Brain microvascular endothelial cell (primary cell): ENCODE data around the gene KCNK7.
A peak's percentile ranks its signal among the peaks of the same experiment; 100 is the strongest.

Source experiments
- DNase-seq: peaks from one replicate; pipeline ENCODE4 v3.0.0-alpha.2; 2020
- H3K27ac ChIP-seq: fragments of 250-450 bp; sonication (Bioruptor Pico); 2 replicates; pipeline ENCODE4 v1.5.1; 2020; ENCODE audit warnings: mild to moderate bottlenecking, moderate library complexity
- H3K27me3 ChIP-seq: fragments of 250-450 bp; sonication (Bioruptor Pico); replicated peaks from 2 replicates; pipeline ENCODE4 v1.5.1; 2020; ENCODE audit warnings: mild to moderate bottlenecking
- H3K36me3 ChIP-seq: fragments of 250-450 bp; sonication (Bioruptor Pico); replicated peaks from 2 replicates; pipeline ENCODE4 v1.5.1; 2020; ENCODE audit warnings: mild to moderate bottlenecking
- H3K4me3 ChIP-seq: 2 replicates; pipeline ENCODE4 v1.5.1; 2011; ENCODE audit warnings: low read depth, mild to moderate bottlenecking, control low read depth, low read length, moderate library complexity
- in situ Hi-C: cut with HindIII; loops from 2 replicates; pipeline ENCODE4 v1.10.0; 2017; ENCODE audit warnings: low sequenced_read_pairs, low pct_ligation_motif_present
- TF ChIP-seq, protein P1 (sequence below): IDR thresholded peaks from 2 replicates; pipeline ENCODE4 v1.5.1; 2011; ENCODE audit warnings: low read depth, mild to moderate bottlenecking, moderate library complexity, low read length, control low read depth, inconsistent platforms; ENCODE audit errors: missing control alignments

The KCNK7 gene

DNA sequence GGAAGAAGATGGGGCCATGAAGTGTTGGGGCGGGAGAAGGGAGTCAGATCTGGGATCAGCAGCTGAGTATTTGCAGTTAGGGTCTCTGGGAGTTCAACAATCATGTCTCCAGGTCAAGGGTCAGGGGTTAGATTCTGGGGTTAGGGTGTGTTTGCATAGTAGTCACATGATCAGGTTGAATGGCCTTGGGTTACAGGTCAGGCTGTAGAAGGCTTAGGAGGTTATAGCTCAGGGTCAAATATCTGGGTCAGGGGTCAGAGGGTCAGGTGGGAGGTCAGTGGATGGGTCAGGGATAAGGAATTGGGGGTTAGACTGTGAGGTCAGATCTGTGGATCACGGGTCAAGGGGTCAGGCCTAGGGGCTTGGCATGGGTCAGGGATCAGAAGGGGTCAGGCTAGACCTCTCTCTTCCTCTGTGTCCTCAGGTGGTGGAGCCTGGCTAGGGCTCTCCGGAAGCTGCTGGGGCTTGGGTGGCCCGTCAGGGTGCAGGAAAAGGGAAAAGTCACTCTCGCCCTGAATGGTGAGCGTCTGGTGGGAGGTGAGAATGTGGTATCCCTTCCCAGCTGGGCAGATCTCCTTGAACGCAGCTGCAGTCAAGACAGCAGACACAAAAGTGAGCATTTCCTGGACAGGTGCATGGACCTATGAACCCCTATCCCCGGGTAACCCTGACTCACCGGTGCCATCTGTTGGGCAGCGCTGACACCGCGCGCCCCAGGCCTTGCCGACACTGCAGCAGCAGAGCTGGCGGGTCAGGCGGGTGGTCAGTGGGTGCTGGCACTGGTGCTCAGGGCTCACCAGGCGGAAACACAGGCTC is 43.8 kb downstream of the KCNK7 start:
- no peak for DNase-seq
- Histone ChIP-seq H3K4me3 (no peak overlapping the region), H3K36me3 (peaks cover 63% of the 10 kb centered on the region), H3K27ac (no peak overlapping the region), H3K27me3 (no peaks in the 10 kb centered on the region)
- TF ChIP-seq, protein P1, sequence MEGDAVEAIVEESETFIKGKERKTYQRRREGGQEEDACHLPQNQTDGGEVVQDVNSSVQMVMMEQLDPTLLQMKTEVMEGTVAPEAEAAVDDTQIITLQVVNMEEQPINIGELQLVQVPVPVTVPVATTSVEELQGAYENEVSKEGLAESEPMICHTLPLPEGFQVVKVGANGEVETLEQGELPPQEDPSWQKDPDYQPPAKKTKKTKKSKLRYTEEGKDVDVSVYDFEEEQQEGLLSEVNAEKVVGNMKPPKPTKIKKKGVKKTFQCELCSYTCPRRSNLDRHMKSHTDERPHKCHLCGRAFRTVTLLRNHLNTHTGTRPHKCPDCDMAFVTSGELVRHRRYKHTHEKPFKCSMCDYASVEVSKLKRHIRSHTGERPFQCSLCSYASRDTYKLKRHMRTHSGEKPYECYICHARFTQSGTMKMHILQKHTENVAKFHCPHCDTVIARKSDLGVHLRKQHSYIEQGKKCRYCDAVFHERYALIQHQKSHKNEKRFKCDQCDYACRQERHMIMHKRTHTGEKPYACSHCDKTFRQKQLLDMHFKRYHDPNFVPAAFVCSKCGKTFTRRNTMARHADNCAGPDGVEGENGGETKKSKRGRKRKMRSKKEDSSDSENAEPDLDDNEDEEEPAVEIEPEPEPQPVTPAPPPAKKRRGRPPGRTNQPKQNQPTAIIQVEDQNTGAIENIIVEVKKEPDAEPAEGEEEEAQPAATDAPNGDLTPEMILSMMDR, result peak; percentile 66
- in situ Hi-C loops, result no loop called here

DNA sequence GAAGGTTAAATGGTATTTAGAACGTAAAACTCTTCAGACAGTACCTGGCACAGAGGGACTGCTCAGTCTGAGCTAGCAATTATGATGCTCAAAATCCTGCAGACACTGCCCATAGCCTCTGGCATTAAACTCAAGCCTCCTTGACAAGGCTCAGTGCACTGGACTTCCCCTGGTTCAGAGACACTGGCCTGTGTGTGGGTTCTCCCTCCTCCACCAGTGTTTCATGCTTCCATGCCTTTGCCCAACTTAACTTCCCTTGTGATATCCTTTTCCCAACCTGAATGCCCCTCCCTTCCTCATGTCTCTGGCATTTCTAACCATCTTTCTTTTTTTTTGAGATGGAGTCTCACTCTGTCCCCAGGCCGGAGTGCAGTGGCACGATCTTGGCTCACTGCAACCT is 46.5 kb downstream of the KCNK7 start:
- H3K4me3 ChIP-seq, result no peak overlapping the region
- in situ Hi-C loops, result no loop called here
- no peak for DNase-seq
- TF ChIP-seq, protein P1, result no peak
- H3K27ac ChIP-seq, result no peak overlapping the region
- no peaks in the 10 kb centered on the region for H3K27me3 ChIP-seq
- peaks cover 90% of the 10 kb centered on the region for H3K36me3 ChIP-seq

DNA sequence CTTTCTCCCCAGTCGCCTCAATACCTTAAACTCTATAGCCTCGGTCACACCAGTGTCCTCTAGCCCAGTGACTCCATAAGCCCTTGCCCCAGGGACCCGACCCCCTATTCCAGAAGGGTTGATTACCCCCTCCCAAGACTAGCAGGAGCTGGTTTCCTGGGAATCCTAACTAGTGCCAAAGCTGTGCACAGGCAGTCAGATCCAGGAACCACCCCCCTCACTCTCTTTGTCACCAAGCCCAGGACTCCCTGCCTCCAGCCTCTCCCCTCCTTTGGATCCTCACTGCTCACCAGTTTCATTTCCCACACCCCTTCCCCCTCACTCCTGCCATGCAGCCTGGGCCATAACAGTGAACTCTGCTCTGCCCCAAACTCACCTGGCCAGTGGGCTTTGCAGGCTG is 47.2 kb downstream of the KCNK7 start:
- Histone ChIP-seq H3K36me3 (peaks cover 86% of the 10 kb centered on the region), H3K27ac (no peak overlapping the region), H3K27me3 (no peaks in the 10 kb centered on the region), H3K4me3 (no peak overlapping the region)
- TF ChIP-seq, protein P1, result no peak
- no peak for DNase-seq
- in situ Hi-C loops, result no loop called here

DNA sequence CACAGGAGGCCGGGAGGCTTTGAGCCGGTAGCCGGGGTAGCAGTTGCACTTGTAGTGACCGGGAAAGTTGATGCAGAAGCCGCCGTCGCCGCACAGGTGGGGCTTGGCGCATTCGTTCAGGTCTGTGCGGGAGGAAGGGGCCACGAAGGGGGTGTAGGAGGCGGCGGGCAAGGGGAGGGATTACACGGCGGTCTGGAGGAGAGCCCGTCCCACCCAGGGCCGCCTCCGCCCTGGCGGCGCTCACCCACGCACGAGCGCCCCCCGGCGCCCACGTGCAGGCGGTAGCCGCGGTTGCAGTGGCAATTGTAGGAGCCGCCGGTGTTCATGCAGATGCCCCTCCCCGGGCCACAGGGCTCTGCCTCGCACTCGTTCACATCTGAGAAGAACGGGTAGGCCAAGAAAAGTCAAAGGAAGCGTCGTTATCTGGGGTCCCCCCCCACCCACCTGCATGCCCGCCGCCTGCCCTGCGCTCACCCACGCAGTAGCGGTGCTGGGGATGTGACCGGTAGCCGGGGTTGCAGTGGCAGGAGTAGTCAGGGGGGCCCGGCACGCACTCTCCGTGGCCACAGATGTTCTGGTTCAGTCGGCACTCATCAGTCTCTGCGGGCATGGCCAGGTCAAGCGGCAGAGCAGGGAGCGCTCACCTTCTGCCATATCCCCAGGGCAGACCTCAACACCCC is 48.0 kb downstream of the KCNK7 start:
- DNase-seq, result no peak
- H3K27ac ChIP-seq, result no peak overlapping the region
- in situ Hi-C loops, result no loop called here
- H3K4me3 ChIP-seq, result no peak overlapping the region
- no peaks in the 10 kb centered on the region for H3K27me3 ChIP-seq
- TF ChIP-seq, protein P1, result no peak
- peaks cover 87% of the 10 kb centered on the region for H3K36me3 ChIP-seq

DNA sequence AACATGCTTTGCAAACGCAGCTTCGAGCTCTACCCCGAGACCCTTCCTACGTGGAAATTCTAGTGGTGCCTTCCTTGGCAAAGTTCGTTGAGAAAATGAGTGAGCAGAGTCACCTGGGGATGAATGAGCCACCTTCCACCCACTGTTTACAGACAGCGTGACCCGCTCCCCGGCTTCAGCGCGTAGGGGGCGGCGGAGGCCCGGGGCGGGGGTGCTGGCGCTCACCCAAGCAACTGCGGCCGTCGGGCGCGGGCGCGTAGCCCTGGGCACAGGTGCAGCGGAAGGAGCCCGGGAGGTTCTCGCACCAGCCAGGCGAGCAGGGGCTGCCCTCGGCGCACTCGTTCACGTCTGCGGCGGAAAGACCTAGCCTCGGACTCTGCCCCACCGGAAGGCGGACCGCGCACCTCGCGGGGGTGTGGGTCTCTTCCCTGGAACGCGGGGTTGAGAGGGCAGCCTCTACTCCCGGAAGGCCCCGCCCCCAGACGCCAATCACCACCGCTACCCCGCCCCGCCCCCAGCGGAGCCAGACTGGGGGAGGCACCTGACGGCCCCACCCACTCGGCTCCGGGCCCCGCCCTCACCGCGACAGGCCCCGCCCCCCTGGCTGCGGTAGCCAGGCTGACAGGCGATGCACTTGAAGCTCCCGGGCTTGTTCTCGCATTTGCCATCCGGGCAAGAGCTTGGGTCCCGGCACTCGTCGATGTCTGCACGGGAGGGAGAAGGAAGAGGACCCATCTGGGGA is 49.2 kb downstream of the KCNK7 start:
- no peaks in the 10 kb centered on the region for H3K27me3 ChIP-seq
- in situ Hi-C loops, result no loop called here
- H3K27ac ChIP-seq, result no peak overlapping the region
- peaks cover 84% of the 10 kb centered on the region for H3K36me3 ChIP-seq
- TF ChIP-seq, protein P1, result no peak
- H3K4me3 ChIP-seq, result no peak overlapping the region
- no peak for DNase-seq
